MM.1S (cell line): ENCODE measurements around the gene TNFRSF25.

Source experiments
- DNase-seq: peaks from one replicate; pipeline ENCODE4 v3.0.0-alpha.2; 2015
- H2AFZ ChIP-seq: fragments of 300-600 bp; sonication (generic); 2 replicates; pipeline ENCODE4 v1.6.0; 2016; ENCODE audit warnings: antibody characterized with exemption, low read length
- H3F3A ChIP-seq: fragments of 300-600 bp; sonication (generic); 2 replicates; pipeline ENCODE4 v1.6.1; 2016; ENCODE audit warnings: mild to moderate bottlenecking, antibody characterized with exemption, low read length, moderate library complexity, mixed read lengths; ENCODE audit not compliant: insufficient read depth
- H3K27ac ChIP-seq: fragments of 300-600 bp; sonication (generic); 2 replicates; pipeline ENCODE4 v1.5.1; 2016; ENCODE audit warnings: mild to moderate bottlenecking, low read length
- H3K27me3 ChIP-seq: fragments of 300-600 bp; sonication (generic); replicated peaks from 2 replicates; pipeline ENCODE4 v1.6.0; 2016; ENCODE audit warnings: low read length; ENCODE audit not compliant: insufficient read depth
- H3K36me3 ChIP-seq: fragments of 300-600 bp; sonication (generic); replicated peaks from 2 replicates; pipeline ENCODE4 v1.6.1; 2016; ENCODE audit warnings: mild to moderate bottlenecking, low read length, mixed read lengths; ENCODE audit not compliant: insufficient read depth
- H3K4me1 ChIP-seq: fragments of 300-600 bp; sonication (generic); 2 replicates; pipeline ENCODE4 v1.6.1; 2016; ENCODE audit warnings: low read length, mixed read lengths
- H3K4me2 ChIP-seq: fragments of 300-600 bp; sonication (generic); 2 replicates; pipeline ENCODE4 v1.6.0; 2016; ENCODE audit warnings: low read depth, low read length
- H3K4me3 ChIP-seq: fragments of 300-600 bp; sonication (generic); 2 replicates; pipeline ENCODE4 v1.5.1; 2016; ENCODE audit warnings: low read length, mixed read lengths
- H3K79me2 ChIP-seq: fragments of 300-600 bp; sonication (generic); 2 replicates; pipeline ENCODE4 v1.6.1; 2016; ENCODE audit warnings: mixed run types, low read length, mixed read lengths
- H3K9ac ChIP-seq: fragments of 300-600 bp; sonication (generic); 2 replicates; pipeline ENCODE4 v1.6.1; 2016; ENCODE audit warnings: low read length, mixed read lengths
- H3K9me2 ChIP-seq: fragments of 300-600 bp; sonication (generic); replicated peaks from 2 replicates; pipeline ENCODE4 v1.6.1; 2016; ENCODE audit warnings: mild to moderate bottlenecking, low read length, mixed read lengths; ENCODE audit not compliant: insufficient read depth
- H3K9me3 ChIP-seq: fragments of 300-600 bp; sonication (generic); replicated peaks from 2 replicates; pipeline ENCODE4 v1.6.1; 2016; ENCODE audit warnings: mild to moderate bottlenecking, low read length, mixed read lengths; ENCODE audit not compliant: insufficient read depth
- H4K20me1 ChIP-seq: fragments of 300-600 bp; sonication (generic); 2 replicates; pipeline ENCODE4 v1.6.1; 2016; ENCODE audit warnings: mild to moderate bottlenecking, low read length, moderate library complexity, mixed read lengths; ENCODE audit not compliant: insufficient read depth
- CTCF ChIP-seq: fragments of 300-600 bp; sonication (generic); IDR thresholded peaks from 2 replicates; pipeline ENCODE4 v1.5.1; 2016; ENCODE audit warnings: antibody characterized with exemption, low read length, mixed read lengths
- EZH2 ChIP-seq: fragments of 300-600 bp; sonication (generic); optimal IDR thresholded peaks from 2 replicates; pipeline ENCODE3; 2017; ENCODE audit warnings: low read depth, mild to moderate bottlenecking, antibody characterized with exemption, low read length, mixed read lengths
- EZH2phosphoT487 ChIP-seq: fragments of 300-600 bp; sonication (generic); IDR thresholded peaks from 2 replicates; pipeline ENCODE4 v1.6.1; 2018; ENCODE audit warnings: antibody characterized with exemption, low read length

Gene TNFRSF25

GRCh38 chr1:6489799-6490180 is 23.8 kb upstream of the TNFRSF25 start:
- H3K9me2 ChIP-seq = no peaks in the 10 kb centered on the region
- no peak for TF ChIP-seq EZH2phosphoT487
- TF ChIP-seq CTCF = peak; percentile 88
- H4K20me1 ChIP-seq = no peaks in the 10 kb centered on the region
- H3K4me3 ChIP-seq = peak overlapping the region; percentile 58
- peaks cover 3% of the 10 kb centered on the region; the same call in 1 of the 2 replicates for H3K4me1 ChIP-seq
- H3K9me3 ChIP-seq = no peaks in the 10 kb centered on the region
- peak; percentile 75 for DNase-seq
- no peaks in the 10 kb centered on the region for H3K79me2 ChIP-seq
- peaks cover 26% of the 10 kb centered on the region for H3K27me3 ChIP-seq
- no peak overlapping the region for H3K27ac ChIP-seq
- peak overlapping the region; percentile 83 for H3K4me2 ChIP-seq
- no peaks in the 10 kb centered on the region for H3F3A ChIP-seq
- H3K36me3 ChIP-seq = no peaks in the 10 kb centered on the region
- H3K9ac ChIP-seq = peak overlapping the region; percentile 78; the same call in 1 of the 2 replicates
- peak overlapping the region; percentile 49 for H2AFZ ChIP-seq

GRCh38 chr1:6489383-6489765 is 23.4 kb upstream of the TNFRSF25 start:
- Histone ChIP-seq H3K9me3 (no peaks in the 10 kb centered on the region), H2AFZ (no peak overlapping the region), H4K20me1 (no peaks in the 10 kb centered on the region), H3F3A (no peaks in the 10 kb centered on the region), H3K36me3 (no peaks in the 10 kb centered on the region), H3K4me2 (no peak overlapping the region), H3K27me3 (peaks cover 26% of the 10 kb centered on the region), H3K9ac (no peak overlapping the region), H3K9me2 (no peaks in the 10 kb centered on the region), H3K4me1 (peaks cover 3% of the 10 kb centered on the region; the same call in 1 of the 2 replicates), H3K4me3 (no peak overlapping the region), H3K79me2 (no peaks in the 10 kb centered on the region), H3K27ac (no peak overlapping the region)
- TF ChIP-seq EZH2 = no peak
- no peak for TF ChIP-seq EZH2phosphoT487
- TF ChIP-seq CTCF = no peak
- no peak for DNase-seq

- H3K27me3 ChIP-seq = peaks cover 31% of the 10 kb centered on the region
- TF ChIP-seq EZH2 = no peak
- no peak for TF ChIP-seq EZH2phosphoT487
- no peak for TF ChIP-seq CTCF
- peaks cover 3% of the 10 kb centered on the region; the same call in 1 of the 2 replicates for H3K4me1 ChIP-seq
- no peaks in the 10 kb centered on the region for H3F3A ChIP-seq
- no peak overlapping the region for H3K4me3 ChIP-seq
- H3K4me2 ChIP-seq = no peak overlapping the region
- no peak for DNase-seq
- H2AFZ ChIP-seq = no peak overlapping the region
- H3K9ac ChIP-seq = no peak overlapping the region
- H3K27ac ChIP-seq = no peak overlapping the region
- H3K9me2 ChIP-seq = no peaks in the 10 kb centered on the region
- no peaks in the 10 kb centered on the region for H4K20me1 ChIP-seq
- H3K79me2 ChIP-seq = no peaks in the 10 kb centered on the region
- H3K9me3 ChIP-seq = no peaks in the 10 kb centered on the region
- no peaks in the 10 kb centered on the region for H3K36me3 ChIP-seq
These were observed 22.8 kb upstream of the TNFRSF25 start for GRCh38 chr1:6488602-6489382.
